Measurements from ENCODE around the gene GBA2.

Gene GBA2

GRCh38 chr9:35748858-35749514 is at the start of gene GBA2, which contains the start of gene RGP1:
Gene GBA2, minus strand, starts transcription at chr9:35749228. Its CDS starts 524 bp downstream, at chr9:35748704.
Gene RGP1, plus strand, starts transcription at chr9:35749287. Its CDS starts 469 bp downstream, at chr9:35749756.
- peak in 2 of 3 experiments; percentile 29 to 49 for DNase-seq (ENCODE audit: low read depth in 3 of 3)

GRCh38 chr9:35797311-35798109 is 48.5 kb upstream of the GBA2 start:
- DNase-seq (ENCODE audit: low read depth in 3 of 3): no peak

GRCh38 chr9:35795695-35796094 is 46.7 kb upstream of the GBA2 start:
- DNase-seq (ENCODE audit: low read depth in 3 of 3): no peak

GRCh38 chr9:35793461-35793860 is 44.4 kb upstream of the GBA2 start:
- no peak for DNase-seq (ENCODE audit: low read depth in 3 of 3)

GRCh38 chr9:35792826-35793225 is 43.8 kb upstream of the GBA2 start:
- no peak for DNase-seq (ENCODE audit: low read depth in 3 of 3)

GRCh38 chr9:35792024-35792813 is 43.2 kb upstream of the GBA2 start:
- DNase-seq (ENCODE audit: low read depth in 3 of 3): no peak

- no peak for DNase-seq (ENCODE audit: low read depth in 3 of 3)
These were observed 42.4 kb upstream of the GBA2 start, which contains the start of gene NPR2 for GRCh38 chr9:35791297-35791921. Gene NPR2, plus strand, starts transcription at chr9:35791591. Its CDS starts 818 bp downstream, at chr9:35792409.

- peak in 2 of 3 experiments; percentile 27 to 32 for DNase-seq (ENCODE audit: low read depth in 3 of 3)
These were observed 41.6 kb upstream of the GBA2 start for GRCh38 chr9:35790385-35791296.

GRCh38 chr9:35790025-35790384 is 41.0 kb upstream of the GBA2 start:
- DNase-seq (ENCODE audit: low read depth in 3 of 3): no peak

- DNase-seq (ENCODE audit: low read depth in 3 of 3): no peak
These were observed 40.5 kb upstream of the GBA2 start for GRCh38 chr9:35789541-35789940.

GRCh38 chr9:35783418-35783817 is 34.4 kb upstream of the GBA2 start:
- DNase-seq (ENCODE audit: low read depth in 3 of 3): no peak

GRCh38 chr9:35781066-35781465 is 32.0 kb upstream of the GBA2 start:
- DNase-seq (ENCODE audit: low read depth in 3 of 3): no peak

- no peak for DNase-seq (ENCODE audit: low read depth in 3 of 3)
These were observed 29.5 kb upstream of the GBA2 start for GRCh38 chr9:35778496-35778895.

GRCh38 chr9:35776018-35776417 is 27.0 kb upstream of the GBA2 start:
- no peak for DNase-seq (ENCODE audit: low read depth in 3 of 3)

- no peak for DNase-seq (ENCODE audit: low read depth in 3 of 3)
These were observed 26.0 kb upstream of the GBA2 start for GRCh38 chr9:35774907-35775635.

GRCh38 chr9:35771943-35772342 is 22.9 kb upstream of the GBA2 start:
- DNase-seq (ENCODE audit: low read depth in 3 of 3): no peak

GRCh38 chr9:35771534-35771933 is 22.5 kb upstream of the GBA2 start:
- no peak for DNase-seq (ENCODE audit: low read depth in 3 of 3)

GRCh38 chr9:35771075-35771433 is 22.0 kb upstream of the GBA2 start:
- DNase-seq (ENCODE audit: low read depth in 3 of 3): no peak

- no peak for DNase-seq (ENCODE audit: low read depth in 3 of 3)
These were observed 20.7 kb upstream of the GBA2 start for GRCh38 chr9:35769763-35770162.

- DNase-seq (ENCODE audit: low read depth in 3 of 3): no peak
These were observed 18.4 kb upstream of the GBA2 start for GRCh38 chr9:35767458-35767857.

Data from stimulated activated CD4-positive, alpha-beta T cell treated with anti-CD3 and anti-CD28 coated beads, TNF-alpha, amount 100 ng/mL, for 4 hours (primary cell).